OCI-LY7 (cell line): ENCODE measurements around the gene KDM8.

Experiments used
- CTCF ChIP-seq: fragments of 200-600 bp; sonication (generic); conservative IDR thresholded peaks from 2 replicates; pipeline ENCODE4 v1.5.1; 2014; ENCODE audit warnings: mild to moderate bottlenecking, antibody characterized with exemption, low read length, moderate library complexity, mixed read lengths
- EZH2phosphoT487 ChIP-seq: fragments of 200-600 bp; sonication (generic); IDR thresholded peaks from 2 replicates; pipeline ENCODE4 v1.6.1; 2018; ENCODE audit warnings: low read depth, borderline replicate concordance, mild to moderate bottlenecking, mixed run types, antibody characterized with exemption, low read length, moderate library complexity, mixed read lengths

GRCh38 chr16:27169511-27170071 is 33.7 kb upstream of the KDM8 start:
- TF ChIP-seq CTCF (peak; percentile 64), EZH2phosphoT487 (no peak)
